MCF 10A (cell line): Measurements from ENCODE around the gene ATG12. TPM values are rescaled to one million over a fixed set of nuclear protein-coding genes. Genes with fewer than 3 reads are reported as not detected.

Experiments used
- BruUV-seq: library from RNA; stranded (reverse); fragments of 400-500 nt; replicated peaks from 2 replicates; lab custom pipeline; 2021; lab: Mats Ljungman, UMichigan
- CTCF ChIA-PET: fragments of 300-600 bp; sonication (Branson Sonifier 250); formaldehyde crosslinking; extraction: SDS; loops from one replicate; lab custom pipeline; 2021; ENCODE audit warnings: antibody characterized with exemption, inconsistent platforms; lab: Yijun Ruan, JAX
- POLR2A ChIA-PET: fragments of 300-600, 350-650 bp; sonication (Branson Sonifier 250); formaldehyde crosslinking; extraction: SDS; loops from one replicate; lab custom pipeline; 2020; ENCODE audit warnings: antibody characterized with exemption, inconsistent platforms; lab: Yijun Ruan, JAX
- DNase-seq: peaks from one replicate; pipeline ENCODE4 v3.0.0-alpha.2; 2018; ENCODE audit not compliant: unreplicated experiment
- H3K27ac Mint-ChIP-seq: one replicate; pipeline ENCODE4 v1.8.0; 2022; ENCODE audit warnings: mild to moderate bottlenecking, low read depth, mixed read lengths; ENCODE audit not compliant: unreplicated experiment
- H3K27me3 Mint-ChIP-seq: one replicate; pipeline ENCODE4 v1.8.0; 2022; ENCODE audit warnings: mixed read lengths; ENCODE audit not compliant: insufficient read depth, unreplicated experiment
- H3K36me3 Mint-ChIP-seq: one replicate; pipeline ENCODE4 v1.8.0; 2022; ENCODE audit warnings: mild to moderate bottlenecking, moderate library complexity, mixed read lengths; ENCODE audit not compliant: insufficient read depth, unreplicated experiment
- H3K4me1 Mint-ChIP-seq: one replicate; pipeline ENCODE4 v1.8.0; 2022; ENCODE audit warnings: mixed read lengths; ENCODE audit not compliant: insufficient read depth, unreplicated experiment
- H3K4me3 Mint-ChIP-seq: one replicate; pipeline ENCODE4 v1.8.0; 2022; ENCODE audit warnings: mild to moderate bottlenecking, moderate library complexity, mixed read lengths; ENCODE audit not compliant: unreplicated experiment
- H3K9me3 Mint-ChIP-seq: one replicate; pipeline ENCODE4 v1.8.0; 2022; ENCODE audit warnings: mixed read lengths; ENCODE audit not compliant: unreplicated experiment
- CTCF ChIP-seq: fragments of 200-600 bp; IDR thresholded peaks from one replicate; pipeline ENCODE4 v1.8.0; 2022; ENCODE audit warnings: antibody characterized with exemption, mild to moderate bottlenecking; ENCODE audit not compliant: unreplicated experiment
- intact Hi-C: fragments of 100-400 bp; cut with micrococcal nuclease; formaldehyde crosslinking; loops from 2 replicates; pipeline ENCODE4 v1.14.1; 2022
- total RNA-seq: library from RNA; stranded (reverse); gene quantifications from 2 replicates; pipeline ENCODE4 v1.2.3, GENCODE V29; 2022

ATG12 gene
- total RNA-seq, 1 experiment from 2014 or later: 42.6 TPM

- POLR2A ChIA-PET: no interaction called here
- Mint-ChIP-seq H3K36me3 (no peaks in the 10 kb centered on the region), H3K9me3 (no peaks in the 10 kb centered on the region), H3K4me1 (no peaks in the 10 kb centered on the region), H3K27me3 (peaks cover 12% of the 10 kb centered on the region), H3K4me3 (no peak overlapping the region), H3K27ac (no peak overlapping the region)
- no peak for TF ChIP-seq CTCF
- intact Hi-C loops: no loop called here
- CTCF ChIA-PET: interaction anchor here (1.4 kb wide), 1 partner anchor 178 kb away, joined by 5 read pairs; no protein-coding TSS in a partner anchor
- no TSS peak for BruUV-seq
- DNase-seq: no peak
Measured at GRCh38 chr5:115813719-115814118, 27.6 kb downstream of the ATG12 start.

- BruUV-seq: no TSS peak
- Mint-ChIP-seq H3K9me3 (no peaks in the 10 kb centered on the region), H3K27me3 (peaks cover 12% of the 10 kb centered on the region), H3K4me1 (no peaks in the 10 kb centered on the region), H3K4me3 (no peak overlapping the region), H3K36me3 (no peaks in the 10 kb centered on the region), H3K27ac (no peak overlapping the region)
- DNase-seq: no peak
- POLR2A ChIA-PET: no interaction called here
- CTCF ChIA-PET: no interaction called here
- no peak for TF ChIP-seq CTCF
- intact Hi-C loops: no loop called here
Measured at GRCh38 chr5:115812372-115812771, 29.0 kb downstream of the ATG12 start.

GRCh38 chr5:115811406-115811805 is 30.0 kb downstream of the ATG12 start:
- CTCF ChIA-PET: no interaction called here
- no TSS peak for BruUV-seq

GRCh38 chr5:115810761-115811160 is 30.6 kb downstream of the ATG12 start:
- CTCF ChIA-PET: interaction anchor here (1.0 kb wide), 1 partner anchor 20 kb away, joined by 3 read pairs; no protein-coding TSS in a partner anchor
- no peaks in the 10 kb centered on the region for H3K9me3 Mint-ChIP-seq
- no peak overlapping the region for H3K27ac Mint-ChIP-seq

More at GRCh38 chr5:115811406-115811805, 30.0 kb downstream of the ATG12 start:
- Mint-ChIP-seq H3K36me3 (no peaks in the 10 kb centered on the region), H3K9me3 (no peaks in the 10 kb centered on the region), H3K4me3 (no peak overlapping the region), H3K27ac (no peak overlapping the region), H3K4me1 (no peaks in the 10 kb centered on the region), H3K27me3 (peaks cover 12% of the 10 kb centered on the region)
- DNase-seq: no peak
- intact Hi-C loops: no loop called here
- POLR2A ChIA-PET: interaction anchor here (1.2 kb wide), 1 partner anchor 13 kb away, joined by 4 read pairs; no protein-coding TSS in a partner anchor
- no peak for TF ChIP-seq CTCF

More at GRCh38 chr5:115810761-115811160, 30.6 kb downstream of the ATG12 start:
- Mint-ChIP-seq H3K27me3 (peaks cover 12% of the 10 kb centered on the region), H3K4me1 (no peaks in the 10 kb centered on the region), H3K4me3 (no peak overlapping the region), H3K36me3 (no peaks in the 10 kb centered on the region)
- intact Hi-C loops: no loop called here
- TF ChIP-seq CTCF: no peak
- DNase-seq: no peak
- POLR2A ChIA-PET: interaction anchor here (1.2 kb wide), 1 partner anchor 14 kb away, joined by 4 read pairs; no protein-coding TSS in a partner anchor
- no TSS peak for BruUV-seq
